ENCODE measurements around the gene PKD2L1. TPM values are rescaled to one million over a fixed set of nuclear protein-coding genes. Genes with fewer than 3 reads are reported as not detected.

Gene PKD2L1
- total and polyA plus RNA-seq, 2 of the 8 experiments (the other 6 are each of a cell fraction or from before 2014, with no cell fraction given), result 0.20 to 0.33 TPM

- TF ChIP-seq RFX5 (IDR thresholded peaks at IDR 0.05; ENCODE audit: borderline replicate concordance, low read depth, low read length) (peak; percentile 15; the same call in 1 of the 2 replicates), SAP30 (IDR thresholded peaks at IDR 0.05; ENCODE audit: insufficient read depth, insufficient replicate concordance, low read length) (no peak), SIX5 (IDR thresholded peaks at IDR 0.05; ENCODE audit: low read depth, low read length) (no peak), CHD2 (IDR thresholded peaks at IDR 0.05; ENCODE audit: low read length) (no peak; the same call in 1 of the 2 replicates), RBBP5 (IDR thresholded peaks at IDR 0.05; ENCODE audit: borderline replicate concordance, low read depth, low read length) (peak; percentile 24; the same call in 1 of the 2 replicates), TBP (IDR thresholded peaks at IDR 0.05; ENCODE audit: low read depth, low read length) (peak; percentile 78), FOSL1 (IDR thresholded peaks at IDR 0.05; ENCODE audit: insufficient read depth, low read depth, low read length) (no peak), CHD7 (IDR thresholded peaks at IDR 0.05; ENCODE audit: insufficient replicate concordance, low read length) (no peak), BCL11A (IDR thresholded peaks at IDR 0.05; ENCODE audit: low read depth in 2 of 2, low read length in 2 of 2) (no peak), SRF (IDR thresholded peaks at IDR 0.05; ENCODE audit: low read depth, low read length) (no peak)
These were observed 43.5 kb upstream of the PKD2L1 start (continued) for GRCh38 chr10:100373298-100374199.

Data from H1 (cell line).